Endothelial cell of umbilical vein (primary cell): ENCODE measurements around the gene ITGA2.

Experiments
- CTCF ChIP-seq, 2 donors: IDR thresholded peaks; 1 replicate in 1 of 2; 2 replicates in 1 of 2; pipeline ENCODE4 v1.5.1; 2011; ENCODE audit warnings: low read length in 2 of 2, mild to moderate bottlenecking in 2 of 2, moderate library complexity in 2 of 2, control low read depth in 1 of 2, inconsistent platforms in 1 of 2, low read depth in 1 of 2; ENCODE audit not compliant: insufficient read depth in 1 of 2; ENCODE audit errors: extremely low read depth in 1 of 2
- EZH2 ChIP-seq: IDR thresholded peaks from 2 replicates; pipeline ENCODE4 v1.6.1; 2012; ENCODE audit warnings: borderline replicate concordance, low read depth, mild to moderate bottlenecking, moderate library complexity, low read length, inconsistent platforms; ENCODE audit not compliant: severe bottlenecking
- GATA2 ChIP-seq: IDR thresholded peaks from 2 replicates; pipeline ENCODE4 v1.7.0; 2011; ENCODE audit warnings: low read depth, mild to moderate bottlenecking, moderate library complexity, mixed read lengths, low read length; ENCODE audit not compliant: insufficient read length, insufficient read depth
- MYC ChIP-seq: IDR thresholded peaks from one replicate; pipeline ENCODE4 v1.6.1; 2011; ENCODE audit warnings: mild to moderate bottlenecking, low read depth, low read length
- POLR2A ChIP-seq: IDR thresholded peaks from 2 replicates; pipeline ENCODE4 v1.6.1; 2012; ENCODE audit warnings: low read depth, mild to moderate bottlenecking, control low read depth, low read length
- POLR2AphosphoS5 ChIP-seq: IDR thresholded peaks from 2 replicates; pipeline ENCODE4 v1.6.1; 2012; ENCODE audit warnings: low read depth, mild to moderate bottlenecking, control low read depth, low read length, moderate library complexity; ENCODE audit not compliant: insufficient read depth
- TF ChIP-seq, protein P1 (sequence below): IDR thresholded peaks from 2 replicates; pipeline ENCODE4 v1.6.1; 2011; ENCODE audit not compliant: insufficient read depth, insufficient read length

- TF ChIP-seq EZH2, result no peak
- no peak for TF ChIP-seq CTCF (IDR thresholded peaks at IDR 0.05; ENCODE audit: extremely low read depth in 1 of 2, insufficient read depth in 1 of 2, low read depth in 1 of 2, low read length in 2 of 2)
- no peak for TF ChIP-seq POLR2A
- no peak for TF ChIP-seq MYC
- TF ChIP-seq POLR2AphosphoS5, result no peak
- TF ChIP-seq, protein P1, sequence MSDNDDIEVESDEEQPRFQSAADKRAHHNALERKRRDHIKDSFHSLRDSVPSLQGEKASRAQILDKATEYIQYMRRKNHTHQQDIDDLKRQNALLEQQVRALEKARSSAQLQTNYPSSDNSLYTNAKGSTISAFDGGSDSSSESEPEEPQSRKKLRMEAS, result no peak
- TF ChIP-seq GATA2, result no peak
These were observed 24.7 kb downstream of the ITGA2 start for GRCh38 chr5:53013857-53014256.
